Omental fat pad (tissue), 4 donors: Measurements from ENCODE around the gene PTPN9. TPM values are rescaled to one million over a fixed set of nuclear protein-coding genes. Genes with fewer than 3 reads are reported as not detected.
"Not testable (repeated sequence)": the region's sequence is repeated elsewhere in the genome, so short reads cannot be mapped to it uniquely, and the experiment has no call there.

Experiments
- ATAC-seq: fragments of 150-250 bp; one replicate; pipeline ENCODE4 v1.9.1; 2016; ENCODE audit warnings: mild to moderate bottlenecking, moderate library complexity; ENCODE audit not compliant: low FRiP score
- DNase-seq: peaks from one replicate; pipeline ENCODE4 v3.0.0-alpha.2; 2019; ENCODE audit warnings: low spot score
- CTCF ChIP-seq, 3 donors: fragments of 450-650 bp; IDR thresholded peaks; one replicate each; pipeline ENCODE4 v1.5.1; 2016 to 2017; ENCODE audit warnings: antibody characterized with exemption in 3 of 3, mild to moderate bottlenecking in 3 of 3, moderate library complexity in 2 of 3
- total RNA-seq, 4 donors: library from RNA; depleted of rRNA; stranded (reverse); fragments of >200 nt; gene quantifications; one replicate each; pipeline ENCODE4 v1.1.0, GENCODE V29; 2016

The PTPN9 gene
- total RNA-seq, 4 donors from 2014 or later: 12.4 to 18.9 (median 16.1) TPM

GRCh38 chr15:75554717-75555116 is 24.4 kb downstream of the PTPN9 start:
- no peak for DNase-seq
- ATAC-seq: no peak
- no peak for TF ChIP-seq CTCF (IDR thresholded peaks at IDR 0.05)

GRCh38 chr15:75553659-75554058 is 25.5 kb downstream of the PTPN9 start:
- no peak for ATAC-seq
- no peak for TF ChIP-seq CTCF (IDR thresholded peaks at IDR 0.05)
- no peak for DNase-seq

- no peak for DNase-seq
- TF ChIP-seq CTCF (IDR thresholded peaks at IDR 0.05): no peak
- ATAC-seq: no peak
Observed at GRCh38 chr15:75551091-75551490, 28.0 kb downstream of the PTPN9 start.

- ATAC-seq (no peak), DNase-seq (no peak)
- TF ChIP-seq CTCF (IDR thresholded peaks at IDR 0.05): no peak
Observed at GRCh38 chr15:75545064-75545463, 34.1 kb downstream of the PTPN9 start.

- no peak for DNase-seq
- no peak for ATAC-seq
- no peak for TF ChIP-seq CTCF (IDR thresholded peaks at IDR 0.05)
Observed at GRCh38 chr15:75544359-75544758, 34.8 kb downstream of the PTPN9 start.

- not testable (repeated sequence) for ATAC-seq
Observed at GRCh38 chr15:75542949-75543545, 36.1 kb downstream of the PTPN9 start.

GRCh38 chr15:75542386-75542797 is 36.7 kb downstream of the PTPN9 start:
- ATAC-seq (no peak), DNase-seq (no peak)
- TF ChIP-seq CTCF (IDR thresholded peaks at IDR 0.05): no peak

More at GRCh38 chr15:75542949-75543545, 36.1 kb downstream of the PTPN9 start:
- DNase-seq: not testable (repeated sequence)
